GM12891 (cell line): ENCODE results near the gene VENTX.

Experiments
- PAX5 ChIP-seq: IDR thresholded peaks from 2 replicates; pipeline ENCODE4 v1.6.1; 2011; ENCODE audit warnings: low read length, moderate library complexity, mild to moderate bottlenecking; ENCODE audit not compliant: insufficient read depth, severe bottlenecking
- POLR2A ChIP-seq: IDR thresholded peaks from 2 replicates; pipeline ENCODE4 v1.6.1; 2011; ENCODE audit warnings: low read depth, low read length, control low read depth
- POLR2AphosphoS5 ChIP-seq: IDR thresholded peaks from 2 replicates; pipeline ENCODE4 v1.6.1; 2011; ENCODE audit warnings: low read depth, low read length, control low read depth
- TAF1 ChIP-seq: IDR thresholded peaks from 2 replicates; pipeline ENCODE4 v1.6.1; 2011; ENCODE audit warnings: low read depth, low read length, control low read depth

- TF ChIP-seq POLR2AphosphoS5 = no peak
- no peak for TF ChIP-seq TAF1
- TF ChIP-seq POLR2A = no peak
- TF ChIP-seq PAX5 = no peak
Observed at GRCh38 chr10:133289761-133290160, 52.1 kb downstream of the VENTX start.
